ENCODE results near the gene CDH24.

Gene CDH24

DNA sequence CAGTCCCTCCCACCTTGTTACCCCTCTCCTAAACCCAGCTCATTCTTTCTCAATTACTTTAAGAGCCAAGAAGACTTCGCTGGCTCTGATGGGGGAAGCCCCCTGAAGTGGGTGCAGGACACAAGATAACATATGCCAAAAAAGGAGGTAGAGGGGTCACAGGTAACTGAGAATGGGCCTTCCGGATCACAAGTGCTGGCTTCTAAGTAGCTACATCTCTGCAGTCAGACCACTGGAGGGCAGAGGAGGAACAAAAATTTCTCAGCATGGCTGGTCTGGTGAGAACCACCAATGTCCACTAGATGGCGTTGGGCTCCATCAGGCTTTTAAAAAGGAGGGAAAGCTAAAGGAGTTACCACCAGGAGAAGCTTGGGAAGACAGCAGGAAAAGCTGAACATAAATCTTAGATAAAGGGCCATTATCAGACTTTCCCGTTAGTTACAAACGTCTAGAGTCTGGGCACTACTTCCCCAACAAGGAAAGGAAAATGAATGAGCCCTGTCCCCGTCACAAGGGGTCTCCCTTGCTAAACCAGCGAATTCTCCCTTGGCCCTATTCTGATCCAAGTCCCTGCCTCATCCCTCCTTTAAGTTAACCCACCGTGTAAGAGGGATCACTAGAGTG, 11.6 kb upstream of the CDH24 start:
- Histone ChIP-seq H3K9ac (ENCODE audit: low read depth, low read length) (no peak overlapping the region), H3K4me3 (ENCODE audit: low read depth, low read length) (no peak overlapping the region), H3K36me3 (ENCODE audit: control insufficient read depth, insufficient read depth, low read length) (peaks cover 42% of the 10 kb centered on the region), H3K9me3 (ENCODE audit: control insufficient read depth, insufficient read depth, low read length) (no peaks in the 10 kb centered on the region), H3K4me1 (ENCODE audit: control insufficient read depth, insufficient read depth, low read length) (peaks cover 15% of the 10 kb centered on the region), H3K27me3 (ENCODE audit: control insufficient read depth, insufficient read depth, low read length) (no peaks in the 10 kb centered on the region)

DNA sequence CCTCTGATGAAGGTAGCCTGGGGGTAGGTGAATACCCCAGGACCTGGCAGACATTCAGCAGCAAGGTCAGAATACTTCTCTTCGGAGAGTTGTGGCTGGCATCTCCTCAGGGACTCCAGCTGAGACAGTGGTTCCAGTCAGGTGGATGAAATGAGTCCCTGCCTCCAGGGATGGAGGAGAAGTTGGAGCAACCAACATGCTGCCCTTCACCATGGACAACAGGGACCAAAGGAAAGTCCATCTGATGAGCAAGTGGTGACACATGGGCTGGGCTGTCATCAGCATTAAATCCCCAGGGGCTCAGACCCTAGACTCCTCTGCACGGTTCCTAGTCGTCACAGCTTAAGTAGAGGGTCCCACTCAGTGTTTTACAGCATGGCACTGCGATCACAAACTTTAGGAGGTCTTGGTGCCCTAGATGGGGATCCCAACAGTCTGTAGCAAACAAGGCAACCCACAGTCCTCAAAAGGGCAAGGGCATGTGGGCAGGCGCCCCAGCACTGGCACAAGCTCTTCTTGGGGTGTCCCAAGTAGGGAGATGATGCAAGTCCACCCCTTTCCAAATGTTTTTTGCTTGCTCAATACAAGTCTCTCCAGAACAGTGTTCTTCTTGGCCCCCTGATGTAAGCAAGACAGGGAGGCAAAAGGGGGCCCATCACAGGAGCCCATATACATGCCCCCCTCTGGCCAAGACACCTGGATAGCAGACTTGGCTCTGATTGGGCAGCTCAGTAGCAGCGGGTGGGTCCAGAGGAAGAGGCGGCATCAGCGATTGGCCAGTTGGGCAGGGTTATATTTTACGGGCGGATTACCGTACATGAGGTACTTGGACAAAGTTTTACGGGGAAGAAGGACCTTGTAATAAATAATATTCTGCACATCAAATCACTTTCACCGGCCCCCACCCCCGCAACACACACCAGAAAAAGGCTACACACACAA, 10.8 kb upstream of the CDH24 start:
- Histone ChIP-seq H3K9ac (ENCODE audit: low read depth, low read length) (no peak overlapping the region), H3K4me1 (ENCODE audit: control insufficient read depth, insufficient read depth, low read length) (peaks cover 15% of the 10 kb centered on the region)

DNA sequence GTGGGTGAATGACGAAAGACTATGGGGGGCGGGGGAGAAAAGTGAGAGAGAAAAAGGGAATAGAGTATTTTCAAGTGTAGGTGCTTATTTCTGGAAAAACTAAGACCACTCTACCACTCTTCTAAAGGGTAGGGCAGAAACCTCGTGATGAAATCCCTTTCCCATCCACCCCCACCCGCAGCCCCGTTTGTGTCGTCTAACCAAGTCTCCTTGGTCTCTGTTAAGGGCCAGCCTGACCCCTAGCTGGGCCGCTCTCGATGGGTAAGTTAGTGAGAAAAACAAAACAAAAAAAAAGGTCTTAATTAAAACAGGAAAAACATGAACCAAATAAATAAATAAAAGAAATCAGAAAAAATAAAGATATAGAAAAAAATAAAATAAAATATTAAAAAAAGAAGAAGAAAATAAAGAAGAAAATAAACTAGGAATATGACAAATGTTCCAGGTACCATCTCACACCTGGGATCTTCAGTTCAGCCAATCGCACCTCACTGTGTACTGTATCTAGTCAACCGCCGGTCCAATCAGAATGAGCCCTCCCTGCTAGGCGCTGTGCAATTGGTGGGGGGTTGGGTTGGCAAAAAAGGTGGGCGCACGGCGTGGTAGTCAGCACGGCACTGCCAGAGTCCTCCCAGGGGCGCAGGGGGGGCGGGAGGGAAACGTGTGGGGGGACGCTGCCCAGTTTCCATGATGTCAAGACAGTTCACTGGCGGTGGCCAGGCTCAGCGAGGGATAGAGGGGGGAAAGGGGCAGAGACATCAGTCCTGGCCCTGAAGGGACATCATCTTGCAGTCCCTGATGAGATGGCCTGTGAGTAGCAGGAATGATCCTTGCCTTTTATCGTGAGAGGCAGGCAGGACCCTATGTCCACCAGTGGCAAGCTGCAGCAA, 9.8 kb upstream of the CDH24 start:
- Histone ChIP-seq H3K9me3 (ENCODE audit: control insufficient read depth, insufficient read depth, low read length) (no peaks in the 10 kb centered on the region), H3K9ac (ENCODE audit: low read depth, low read length) (no peak overlapping the region), H3K4me1 (ENCODE audit: control insufficient read depth, insufficient read depth, low read length) (peaks cover 9% of the 10 kb centered on the region), H3K36me3 (ENCODE audit: control insufficient read depth, insufficient read depth, low read length) (peaks cover 60% of the 10 kb centered on the region), H3K27me3 (ENCODE audit: control insufficient read depth, insufficient read depth, low read length) (no peaks in the 10 kb centered on the region), H3K4me3 (ENCODE audit: low read depth, low read length) (no peak overlapping the region)

More for the DNA sequence above, 10.8 kb upstream of the CDH24 start:
- Histone ChIP-seq H3K36me3 (ENCODE audit: control insufficient read depth, insufficient read depth, low read length) (peaks cover 50% of the 10 kb centered on the region), H3K4me3 (ENCODE audit: low read depth, low read length) (no peak overlapping the region), H3K9me3 (ENCODE audit: control insufficient read depth, insufficient read depth, low read length) (no peaks in the 10 kb centered on the region), H3K27me3 (ENCODE audit: control insufficient read depth, insufficient read depth, low read length) (no peaks in the 10 kb centered on the region)

DNA sequence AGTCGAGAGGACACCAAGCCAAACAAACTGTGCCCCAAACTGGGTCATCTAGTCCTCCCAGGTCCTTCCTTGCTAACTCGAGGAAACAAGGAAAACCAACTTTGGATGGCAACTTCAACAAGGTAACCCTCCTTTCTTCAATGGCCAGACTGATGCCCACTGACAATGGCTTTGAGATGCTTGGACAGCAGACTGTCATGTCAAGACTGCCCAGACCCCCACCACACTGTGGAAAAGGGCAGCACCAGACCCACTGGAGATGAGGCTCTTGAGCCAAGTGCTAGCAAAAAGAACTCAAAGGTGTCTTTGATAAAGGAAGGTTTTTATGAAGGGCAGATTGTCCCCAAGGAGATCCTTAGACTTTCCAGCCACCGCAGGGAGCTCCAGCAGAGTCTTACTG, 9.0 kb upstream of the CDH24 start:
- H3K27me3 ChIP-seq (ENCODE audit: control insufficient read depth, insufficient read depth, low read length): no peaks in the 10 kb centered on the region
- peaks cover 4% of the 10 kb centered on the region for H3K4me1 ChIP-seq (ENCODE audit: control insufficient read depth, insufficient read depth, low read length)
- H3K36me3 ChIP-seq (ENCODE audit: control insufficient read depth, insufficient read depth, low read length): peaks cover 63% of the 10 kb centered on the region
- H3K9ac ChIP-seq (ENCODE audit: low read depth, low read length): no peak overlapping the region
- H3K4me3 ChIP-seq (ENCODE audit: low read depth, low read length): no peak overlapping the region
- H3K9me3 ChIP-seq (ENCODE audit: control insufficient read depth, insufficient read depth, low read length): no peaks in the 10 kb centered on the region

DNA sequence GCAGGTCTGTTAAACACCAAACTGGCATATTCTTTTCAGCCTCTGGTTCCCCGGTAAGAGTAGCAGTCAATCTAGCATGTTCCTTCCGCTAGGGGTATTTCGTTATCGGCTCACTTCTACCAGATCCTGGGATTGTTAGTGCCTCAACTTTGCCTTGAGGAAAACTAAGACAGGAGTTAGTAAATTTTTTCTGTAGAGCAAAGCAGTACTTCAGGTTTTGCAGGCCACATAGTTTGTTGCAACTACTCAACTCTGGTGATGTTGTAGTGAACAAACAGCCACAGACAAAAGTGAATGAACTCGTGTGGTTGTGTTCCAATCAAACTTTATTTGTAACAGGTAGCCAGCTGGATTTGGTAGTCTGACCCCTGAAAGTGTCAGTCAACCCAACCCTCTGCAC, 6.3 kb upstream of the CDH24 start:
- Histone ChIP-seq H3K9me3 (ENCODE audit: control insufficient read depth, insufficient read depth, low read length) (no peaks in the 10 kb centered on the region), H3K9ac (ENCODE audit: low read depth, low read length) (no peak overlapping the region), H3K4me1 (ENCODE audit: control insufficient read depth, insufficient read depth, low read length) (no peaks in the 10 kb centered on the region), H3K36me3 (ENCODE audit: control insufficient read depth, insufficient read depth, low read length) (peaks cover 83% of the 10 kb centered on the region), H3K27me3 (ENCODE audit: control insufficient read depth, insufficient read depth, low read length) (no peaks in the 10 kb centered on the region), H3K4me3 (ENCODE audit: low read depth, low read length) (no peak overlapping the region)

DNA sequence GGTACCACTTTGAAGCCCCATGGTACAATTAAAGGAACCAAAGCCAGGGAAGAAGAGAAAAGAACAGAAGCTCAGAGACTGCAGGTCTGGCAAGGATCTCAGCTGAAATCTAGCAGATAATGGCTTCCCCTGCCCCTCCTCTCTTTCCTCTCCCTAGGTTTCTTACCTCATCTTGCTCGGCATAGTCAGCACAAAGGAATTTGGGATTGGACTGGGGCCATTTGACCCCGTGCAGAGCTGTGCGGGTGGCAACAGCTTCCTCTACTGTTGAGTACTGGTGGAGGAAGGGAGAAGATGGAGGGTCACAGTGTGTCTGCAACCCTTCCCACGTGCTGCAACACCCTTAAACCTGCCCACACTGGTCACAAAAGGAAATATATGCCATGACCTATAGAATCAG, 4.7 kb upstream of the CDH24 start:
- H3K4me3 ChIP-seq (ENCODE audit: low read depth, low read length): no peak overlapping the region
- peaks cover 69% of the 10 kb centered on the region for H3K36me3 ChIP-seq (ENCODE audit: control insufficient read depth, insufficient read depth, low read length)
- no peak overlapping the region for H3K9ac ChIP-seq (ENCODE audit: low read depth, low read length)
- peaks cover under 1% of the 10 kb centered on the region for H3K27me3 ChIP-seq (ENCODE audit: control insufficient read depth, insufficient read depth, low read length)
- H3K9me3 ChIP-seq (ENCODE audit: control insufficient read depth, insufficient read depth, low read length): no peaks in the 10 kb centered on the region
- H3K4me1 ChIP-seq (ENCODE audit: control insufficient read depth, insufficient read depth, low read length): peaks cover 3% of the 10 kb centered on the region

DNA sequence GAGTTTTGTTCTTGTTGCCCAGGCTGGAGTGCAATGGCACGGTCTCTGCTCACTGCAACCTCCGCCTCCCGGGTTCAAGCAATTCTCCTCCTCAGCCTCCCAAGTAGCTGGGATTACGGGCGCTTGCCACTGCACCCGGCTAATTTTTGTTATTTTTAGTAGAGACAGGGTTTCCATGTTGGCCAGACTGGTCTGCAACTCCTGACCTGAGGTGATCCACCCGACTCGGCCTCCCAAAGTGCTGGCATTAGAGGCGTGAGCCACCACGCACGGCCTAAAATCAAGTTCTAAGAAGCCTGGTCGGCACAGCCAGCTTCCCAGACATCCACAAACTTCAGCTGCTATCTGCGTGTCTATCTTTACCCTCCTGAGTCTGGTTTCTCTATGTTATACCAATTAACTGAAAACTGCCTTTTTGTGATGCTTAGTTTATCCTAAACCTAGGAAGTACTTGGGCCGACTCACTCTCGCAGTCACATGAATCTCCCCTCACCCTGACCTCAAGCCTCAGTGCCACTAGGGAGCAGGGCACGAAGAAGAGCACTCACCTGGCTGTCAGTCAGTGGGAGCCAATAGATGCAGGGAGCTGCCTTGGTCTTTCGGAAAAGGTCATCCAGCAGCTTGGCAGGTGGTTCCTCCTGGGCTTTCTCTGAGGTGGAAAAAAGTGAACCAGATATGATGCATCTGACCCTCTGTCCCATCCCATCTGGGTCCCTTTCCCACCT, 3.4 kb upstream of the CDH24 start:
- Histone ChIP-seq H3K27me3 (ENCODE audit: control insufficient read depth, insufficient read depth, low read length) (peaks cover 3% of the 10 kb centered on the region), H3K9ac (ENCODE audit: low read depth, low read length) (no peak overlapping the region), H3K36me3 (ENCODE audit: control insufficient read depth, insufficient read depth, low read length) (peaks cover 58% of the 10 kb centered on the region), H3K9me3 (ENCODE audit: control insufficient read depth, insufficient read depth, low read length) (no peaks in the 10 kb centered on the region), H3K4me1 (ENCODE audit: control insufficient read depth, insufficient read depth, low read length) (peaks cover 6% of the 10 kb centered on the region), H3K4me3 (ENCODE audit: low read depth, low read length) (no peak overlapping the region)

DNA sequence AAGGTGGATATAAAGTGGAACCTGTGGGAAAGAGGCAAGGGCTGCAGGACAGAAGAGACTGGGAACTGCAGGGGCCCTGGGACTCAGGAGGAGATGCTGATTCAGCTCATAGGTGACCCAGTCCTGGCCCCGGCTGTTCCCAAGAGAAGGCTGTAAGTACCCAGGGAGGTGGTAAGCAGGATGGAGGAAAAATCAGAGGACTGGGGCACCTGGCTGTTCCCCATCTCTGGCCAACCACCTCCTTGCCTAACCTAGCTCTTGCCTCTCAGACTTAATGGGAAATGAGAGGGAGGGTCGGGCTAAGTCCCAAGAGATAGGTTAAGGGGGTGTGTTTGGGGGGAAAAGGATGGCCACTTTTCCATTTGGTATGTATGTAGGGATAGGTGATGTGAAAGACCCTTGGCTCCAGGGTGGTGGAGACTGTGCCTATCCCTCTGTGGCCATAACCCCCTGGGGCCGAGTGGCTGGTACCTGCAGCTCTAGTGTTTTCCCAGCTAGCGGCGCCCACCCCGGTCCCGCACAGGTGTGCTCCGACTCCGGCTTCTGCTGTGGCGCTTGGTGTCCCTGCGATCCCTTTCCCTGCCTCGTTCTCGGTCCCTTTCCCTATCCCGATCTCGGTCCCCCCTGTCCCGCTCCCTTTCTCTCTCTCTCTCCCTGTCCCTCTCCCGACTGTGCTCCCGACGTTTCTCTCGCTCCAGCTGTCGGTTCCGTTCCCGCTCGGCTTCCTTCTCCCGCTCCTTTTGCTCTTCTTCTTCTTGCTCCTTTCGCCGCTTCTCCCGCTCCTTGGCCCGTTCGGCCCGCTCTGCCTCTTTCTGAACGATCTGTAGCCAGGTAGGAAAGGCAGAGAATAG, 1.6 kb upstream of the CDH24 start:
- Histone ChIP-seq H3K4me3 (ENCODE audit: low read depth, low read length) (no peak overlapping the region), H3K27me3 (ENCODE audit: control insufficient read depth, insufficient read depth, low read length) (peaks cover 3% of the 10 kb centered on the region), H3K9ac (ENCODE audit: low read depth, low read length) (no peak overlapping the region), H3K4me1 (ENCODE audit: control insufficient read depth, insufficient read depth, low read length) (peaks cover 7% of the 10 kb centered on the region), H3K36me3 (ENCODE audit: control insufficient read depth, insufficient read depth, low read length) (peaks cover 46% of the 10 kb centered on the region), H3K9me3 (ENCODE audit: control insufficient read depth, insufficient read depth, low read length) (no peaks in the 10 kb centered on the region)

DNA sequence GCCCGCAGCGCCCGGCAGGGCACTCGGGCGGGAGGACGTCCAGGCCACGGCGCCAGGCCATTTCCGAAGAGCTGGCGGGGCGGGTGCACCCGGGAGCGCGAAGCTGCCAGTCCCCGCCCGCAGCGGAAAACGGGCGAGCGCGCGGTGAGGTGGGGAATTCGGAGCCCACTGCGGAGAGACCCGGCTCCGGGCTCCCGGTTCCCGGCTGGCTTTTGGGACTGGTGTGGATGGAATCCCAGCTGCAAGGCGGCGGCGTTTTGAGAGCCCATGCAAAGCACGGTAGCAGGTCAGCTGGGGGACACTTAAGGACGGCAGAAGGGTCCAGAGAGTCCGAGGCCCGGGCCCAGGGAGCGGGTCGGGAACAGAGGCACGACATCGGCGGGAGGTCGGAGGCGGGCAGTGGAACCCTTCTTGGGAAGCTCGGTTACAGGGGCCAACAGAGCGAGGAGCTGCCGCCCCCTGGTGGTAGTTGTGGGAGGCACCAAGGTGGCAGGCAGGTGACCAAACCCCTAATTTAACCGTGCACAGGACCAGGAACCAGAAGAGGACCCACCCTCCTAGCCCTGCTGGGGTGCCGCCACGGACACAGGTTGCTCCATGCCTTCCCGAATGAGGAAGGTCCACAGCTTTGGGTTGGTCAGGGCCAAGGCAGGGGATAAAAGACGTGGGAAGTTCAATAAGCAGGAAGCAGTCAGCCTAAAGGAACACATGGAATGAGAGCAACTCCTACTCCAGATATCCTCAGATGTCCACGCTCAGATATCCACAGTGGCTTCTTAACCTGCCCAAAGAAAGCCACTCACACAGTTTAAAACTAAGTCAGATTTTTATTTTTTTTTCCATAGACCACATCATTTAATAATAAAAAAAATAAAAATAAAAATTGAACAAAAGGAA, 685 bp upstream of the CDH24 start:
- peak overlapping the region; percentile 16 for H3K9ac ChIP-seq (ENCODE audit: low read depth, low read length)

More for the DNA sequence above, 685 bp upstream of the CDH24 start:
- H3K4me1 ChIP-seq (ENCODE audit: control insufficient read depth, insufficient read depth, low read length): peaks cover 7% of the 10 kb centered on the region
- H3K4me3 ChIP-seq (ENCODE audit: low read depth, low read length): peak overlapping the region; percentile 81
- H3K27me3 ChIP-seq (ENCODE audit: control insufficient read depth, insufficient read depth, low read length): peaks cover 3% of the 10 kb centered on the region
- H3K9me3 ChIP-seq (ENCODE audit: control insufficient read depth, insufficient read depth, low read length): no peaks in the 10 kb centered on the region
- peaks cover 38% of the 10 kb centered on the region for H3K36me3 ChIP-seq (ENCODE audit: control insufficient read depth, insufficient read depth, low read length)

Measured in iPS-15b (cell line).